Measurements from ENCODE around the gene WIPF2.

The WIPF2 gene

DNA sequence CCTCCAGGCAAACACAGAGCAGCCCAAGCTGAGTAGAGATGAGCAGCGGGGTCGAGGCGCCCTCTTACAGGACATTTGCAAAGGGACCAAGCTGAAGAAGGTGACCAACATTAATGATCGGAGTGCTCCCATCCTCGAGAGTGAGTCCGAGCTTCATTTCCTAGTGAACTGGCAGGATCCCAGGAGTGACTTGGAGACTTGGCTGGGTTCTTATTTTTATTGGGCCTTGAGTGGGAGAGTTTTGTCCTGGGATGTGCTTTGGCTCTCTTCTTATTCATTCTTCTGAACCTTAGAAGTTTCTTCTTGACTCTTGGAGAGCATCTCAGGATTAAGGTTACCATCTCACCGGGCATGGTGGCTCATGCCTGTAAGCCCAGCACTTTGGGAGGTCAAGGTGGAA lies 41.4 kb downstream of the WIPF2 start:
- no peak overlapping the region for H3K4me3 ChIP-seq (ENCODE audit: insufficient read depth, low read length, poor library complexity, severe bottlenecking)
- no peak overlapping the region for H3K4me2 ChIP-seq (ENCODE audit: low read depth, low read length, poor library complexity, severe bottlenecking)
- no peak overlapping the region for H3K9ac ChIP-seq (ENCODE audit: low read length)
- H3K9me2 ChIP-seq (replicated peaks; ENCODE audit: insufficient read depth, low read length): no peaks in the 10 kb centered on the region
- H3F3A ChIP-seq (ENCODE audit: insufficient read depth): no peaks in the 10 kb centered on the region
- no peaks in the 10 kb centered on the region for H3K9me3 ChIP-seq (ENCODE audit: insufficient read depth, low read length)
- no peaks in the 10 kb centered on the region for H3K79me2 ChIP-seq (ENCODE audit: insufficient read depth, low read length)
- no peak for TF ChIP-seq EZH2phosphoT487 (conservative IDR thresholded peaks at IDR 0.05; ENCODE audit: low read length)
- TF ChIP-seq, protein P1, sequence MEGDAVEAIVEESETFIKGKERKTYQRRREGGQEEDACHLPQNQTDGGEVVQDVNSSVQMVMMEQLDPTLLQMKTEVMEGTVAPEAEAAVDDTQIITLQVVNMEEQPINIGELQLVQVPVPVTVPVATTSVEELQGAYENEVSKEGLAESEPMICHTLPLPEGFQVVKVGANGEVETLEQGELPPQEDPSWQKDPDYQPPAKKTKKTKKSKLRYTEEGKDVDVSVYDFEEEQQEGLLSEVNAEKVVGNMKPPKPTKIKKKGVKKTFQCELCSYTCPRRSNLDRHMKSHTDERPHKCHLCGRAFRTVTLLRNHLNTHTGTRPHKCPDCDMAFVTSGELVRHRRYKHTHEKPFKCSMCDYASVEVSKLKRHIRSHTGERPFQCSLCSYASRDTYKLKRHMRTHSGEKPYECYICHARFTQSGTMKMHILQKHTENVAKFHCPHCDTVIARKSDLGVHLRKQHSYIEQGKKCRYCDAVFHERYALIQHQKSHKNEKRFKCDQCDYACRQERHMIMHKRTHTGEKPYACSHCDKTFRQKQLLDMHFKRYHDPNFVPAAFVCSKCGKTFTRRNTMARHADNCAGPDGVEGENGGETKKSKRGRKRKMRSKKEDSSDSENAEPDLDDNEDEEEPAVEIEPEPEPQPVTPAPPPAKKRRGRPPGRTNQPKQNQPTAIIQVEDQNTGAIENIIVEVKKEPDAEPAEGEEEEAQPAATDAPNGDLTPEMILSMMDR (IDR thresholded peaks at IDR 0.05; ENCODE audit: insufficient read depth, low read length, poor library complexity, severe bottlenecking): no peak
- no peaks in the 10 kb centered on the region for H3K27me3 ChIP-seq (ENCODE audit: low read length)
- H4K20me1 ChIP-seq (ENCODE audit: low read depth, low read length): no peaks in the 10 kb centered on the region
- no peak overlapping the region for H2AFZ ChIP-seq (ENCODE audit: low read depth, low read length, severe bottlenecking)
- no peak overlapping the region for H3K27ac ChIP-seq (ENCODE audit: low read depth, low read length)
- peaks cover 13% of the 10 kb centered on the region; the same call in 1 of the 2 replicates for H3K36me3 ChIP-seq (ENCODE audit: low read length)

DNA sequence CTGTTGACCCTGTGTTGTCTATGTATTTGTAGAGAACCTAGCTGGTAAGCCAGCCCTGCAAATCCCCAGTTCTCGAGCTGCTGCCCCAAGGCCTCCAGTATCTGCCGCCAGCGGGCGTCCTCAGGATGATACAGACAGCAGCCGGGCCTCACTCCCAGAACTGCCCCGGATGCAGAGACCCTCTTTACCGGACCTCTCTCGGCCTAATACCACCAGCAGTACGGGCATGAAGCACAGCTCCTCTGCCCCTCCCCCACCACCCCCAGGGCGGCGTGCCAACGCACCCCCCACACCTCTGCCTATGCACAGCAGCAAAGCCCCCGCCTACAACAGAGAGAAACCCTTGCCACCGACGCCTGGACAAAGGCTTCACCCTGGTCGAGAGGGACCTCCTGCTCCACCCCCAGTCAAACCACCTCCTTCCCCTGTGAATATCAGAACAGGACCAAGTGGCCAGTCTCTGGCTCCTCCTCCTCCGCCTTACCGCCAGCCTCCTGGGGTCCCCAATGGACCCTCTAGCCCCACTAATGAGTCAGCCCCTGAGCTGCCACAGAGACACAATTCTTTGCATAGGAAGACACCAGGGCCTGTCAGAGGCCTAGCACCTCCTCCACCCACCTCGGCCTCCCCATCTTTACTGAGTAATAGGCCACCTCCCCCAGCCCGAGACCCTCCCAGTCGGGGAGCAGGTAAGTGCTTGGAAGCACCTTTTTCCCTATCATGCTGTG lies 45.5 kb downstream of the WIPF2 start:
- Histone ChIP-seq H3K9ac (ENCODE audit: low read length) (no peak overlapping the region), H4K20me1 (ENCODE audit: low read depth, low read length) (no peaks in the 10 kb centered on the region)

DNA sequence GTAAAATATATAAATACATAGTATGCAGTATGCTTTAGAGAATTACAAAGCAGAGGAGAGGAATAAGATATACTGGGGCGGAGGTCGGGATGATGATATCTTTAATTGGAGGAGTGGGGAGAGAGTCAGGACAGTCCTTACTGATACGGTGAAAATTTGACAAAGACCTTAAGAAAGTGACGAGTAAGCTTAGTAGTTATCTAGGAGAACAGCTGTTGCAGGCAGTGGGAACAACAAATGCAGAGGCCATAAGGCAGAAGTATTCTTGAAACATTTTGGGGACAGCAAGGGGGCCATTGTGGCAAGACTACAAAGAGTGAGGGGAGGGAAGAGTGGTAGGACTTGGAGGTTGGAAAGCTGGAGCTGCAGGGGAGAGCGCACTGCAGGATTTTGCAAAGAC lies 46.2 kb downstream of the WIPF2 start:
- no peak overlapping the region for H3K9ac ChIP-seq (ENCODE audit: low read length)
- H3K79me2 ChIP-seq (ENCODE audit: insufficient read depth, low read length): no peaks in the 10 kb centered on the region
- no peak overlapping the region for H3K4me3 ChIP-seq (ENCODE audit: insufficient read depth, low read length, poor library complexity, severe bottlenecking)
- no peaks in the 10 kb centered on the region for H4K20me1 ChIP-seq (ENCODE audit: low read depth, low read length)
- H3K27ac ChIP-seq (ENCODE audit: low read depth, low read length): no peak overlapping the region
- no peaks in the 10 kb centered on the region for H3K9me3 ChIP-seq (ENCODE audit: insufficient read depth, low read length)
- H3K36me3 ChIP-seq (ENCODE audit: low read length): peaks cover 7% of the 10 kb centered on the region; the same call in 1 of the 2 replicates
- no peaks in the 10 kb centered on the region for H3K9me2 ChIP-seq (replicated peaks; ENCODE audit: insufficient read depth, low read length)
- no peak overlapping the region for H2AFZ ChIP-seq (ENCODE audit: low read depth, low read length, severe bottlenecking)
- no peak overlapping the region for H3K4me2 ChIP-seq (ENCODE audit: low read depth, low read length, poor library complexity, severe bottlenecking)
- TF ChIP-seq EZH2phosphoT487 (conservative IDR thresholded peaks at IDR 0.05; ENCODE audit: low read length): no peak
- TF ChIP-seq, protein P1 (IDR thresholded peaks at IDR 0.05; ENCODE audit: insufficient read depth, low read length, poor library complexity, severe bottlenecking): no peak
- H3K27me3 ChIP-seq (ENCODE audit: low read length): no peaks in the 10 kb centered on the region
- H3F3A ChIP-seq (ENCODE audit: insufficient read depth): no peaks in the 10 kb centered on the region

More for the DNA sequence above, 45.5 kb downstream of the WIPF2 start:
- Histone ChIP-seq H2AFZ (ENCODE audit: low read depth, low read length, severe bottlenecking) (no peak overlapping the region), H3K4me3 (ENCODE audit: insufficient read depth, low read length, poor library complexity, severe bottlenecking) (no peak overlapping the region), H3K79me2 (ENCODE audit: insufficient read depth, low read length) (no peaks in the 10 kb centered on the region), H3K27ac (ENCODE audit: low read depth, low read length) (no peak overlapping the region), H3F3A (ENCODE audit: insufficient read depth) (no peaks in the 10 kb centered on the region), H3K9me2 (replicated peaks; ENCODE audit: insufficient read depth, low read length) (no peaks in the 10 kb centered on the region), H3K36me3 (ENCODE audit: low read length) (peaks cover 11% of the 10 kb centered on the region; the same call in 1 of the 2 replicates), H3K27me3 (ENCODE audit: low read length) (no peaks in the 10 kb centered on the region), H3K9me3 (ENCODE audit: insufficient read depth, low read length) (no peaks in the 10 kb centered on the region), H3K4me2 (ENCODE audit: low read depth, low read length, poor library complexity, severe bottlenecking) (no peak overlapping the region)
- TF ChIP-seq EZH2phosphoT487 (conservative IDR thresholded peaks at IDR 0.05; ENCODE audit: low read length): no peak
- TF ChIP-seq, protein P1 (IDR thresholded peaks at IDR 0.05; ENCODE audit: insufficient read depth, low read length, poor library complexity, severe bottlenecking): no peak
